Kidney glomerular epithelial cell (primary cell): ENCODE measurements around the gene AK4.
"Not testable (repeated sequence)": the region's sequence is repeated elsewhere in the genome, so short reads cannot be mapped to it uniquely, and the experiment has no call there.

Experiments
- DNase-seq: peaks from one replicate; lab custom pipeline; 2025; lab: John Stamatoyannopoulos, UW

AK4 gene

DNA sequence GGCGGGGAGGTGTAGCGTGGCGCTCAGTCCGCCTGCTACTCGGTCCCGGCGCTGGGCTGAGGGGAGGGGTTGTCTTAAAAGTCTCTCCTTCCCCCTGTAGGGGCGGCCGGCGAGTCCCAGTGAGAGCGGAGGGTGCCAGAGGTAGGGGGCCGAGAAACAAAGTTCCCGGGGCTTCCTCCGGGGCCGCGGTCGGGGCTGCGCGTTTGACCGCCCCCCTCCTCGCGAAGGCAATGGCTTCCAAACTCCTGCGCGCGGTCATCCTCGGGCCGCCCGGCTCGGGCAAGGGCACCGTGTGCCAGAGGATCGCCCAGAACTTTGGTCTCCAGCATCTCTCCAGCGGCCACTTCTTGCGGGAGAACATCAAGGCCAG is at the start of gene AK4:
TSS of gene AK4 (plus strand) at position 26 of the 370 bp plus-strand sequence. CDS start at position 231, 205 bp downstream.
- DNase-seq, result not testable (repeated sequence)

DNA sequence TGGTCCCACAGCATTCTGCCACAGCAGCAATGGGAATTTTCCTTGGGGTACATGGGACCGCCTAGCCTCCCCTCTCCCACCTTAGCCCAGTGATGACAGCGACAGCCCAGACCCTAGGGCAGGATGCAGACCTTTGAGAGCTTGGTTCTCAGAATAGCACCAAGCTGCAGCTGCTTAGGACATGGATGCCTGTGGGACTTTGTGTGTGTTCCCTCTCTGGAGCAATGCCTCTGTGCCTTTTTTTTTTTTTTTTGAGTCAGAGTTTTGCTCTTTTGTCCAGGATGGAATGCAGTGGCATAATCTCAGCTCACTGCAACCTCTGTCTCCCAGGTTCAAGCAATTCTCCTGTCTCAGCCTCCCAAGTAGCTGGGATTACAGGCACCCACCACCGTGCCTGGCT is 44.2 kb upstream of the AK4 start:
- no peak for DNase-seq

DNA sequence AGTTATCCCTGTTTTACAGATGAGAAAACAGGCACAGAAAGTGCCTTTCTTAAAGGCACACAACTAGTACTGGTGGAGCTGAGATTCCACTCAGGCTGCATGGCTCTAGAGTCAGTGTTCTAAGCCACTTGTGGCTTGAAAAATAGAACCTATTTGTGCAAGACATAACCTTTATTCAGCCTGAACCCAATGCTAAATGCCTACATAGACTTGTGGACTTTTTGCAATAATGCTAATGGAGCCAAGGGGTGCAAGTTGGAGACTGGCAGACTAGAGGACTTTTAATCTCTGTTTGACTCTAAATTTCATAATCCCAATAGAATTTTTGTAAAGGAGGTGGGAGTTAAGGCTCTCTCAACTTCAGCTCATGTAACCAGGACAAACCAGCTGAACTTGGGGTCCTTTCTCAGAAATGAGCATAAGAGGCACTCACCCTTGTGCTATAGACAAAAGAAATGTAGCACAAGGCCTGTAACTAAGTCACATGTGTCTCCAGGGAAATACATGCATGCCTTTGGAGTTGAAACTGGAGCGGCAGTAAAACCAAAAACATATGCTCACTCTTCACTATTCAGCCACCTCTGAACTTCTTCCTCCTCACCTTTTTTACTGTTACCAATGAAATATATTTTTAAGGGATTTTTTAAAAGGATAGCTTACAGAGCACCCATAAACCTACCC is 43.0 kb upstream of the AK4 start:
- DNase-seq, result no peak

DNA sequence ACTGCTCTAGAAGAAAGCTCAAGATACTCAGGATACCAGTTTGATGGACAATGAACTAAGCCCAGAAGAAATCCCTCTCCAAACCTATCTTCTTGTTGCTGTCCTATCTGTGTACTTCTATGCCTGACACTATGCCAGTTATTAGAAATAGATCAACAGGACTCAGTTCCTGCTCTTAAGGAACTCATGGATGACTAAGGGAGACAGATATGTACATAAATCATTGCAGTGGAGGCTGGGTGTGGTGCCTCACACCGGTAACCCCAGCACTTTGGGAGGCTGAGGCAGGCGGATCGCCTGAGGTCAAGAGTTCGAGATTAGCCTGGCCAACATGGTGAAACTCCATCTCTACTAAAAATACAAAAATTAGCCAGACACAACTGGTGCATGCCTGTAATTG is 42.4 kb upstream of the AK4 start:
- DNase-seq, result peak; percentile 2

DNA sequence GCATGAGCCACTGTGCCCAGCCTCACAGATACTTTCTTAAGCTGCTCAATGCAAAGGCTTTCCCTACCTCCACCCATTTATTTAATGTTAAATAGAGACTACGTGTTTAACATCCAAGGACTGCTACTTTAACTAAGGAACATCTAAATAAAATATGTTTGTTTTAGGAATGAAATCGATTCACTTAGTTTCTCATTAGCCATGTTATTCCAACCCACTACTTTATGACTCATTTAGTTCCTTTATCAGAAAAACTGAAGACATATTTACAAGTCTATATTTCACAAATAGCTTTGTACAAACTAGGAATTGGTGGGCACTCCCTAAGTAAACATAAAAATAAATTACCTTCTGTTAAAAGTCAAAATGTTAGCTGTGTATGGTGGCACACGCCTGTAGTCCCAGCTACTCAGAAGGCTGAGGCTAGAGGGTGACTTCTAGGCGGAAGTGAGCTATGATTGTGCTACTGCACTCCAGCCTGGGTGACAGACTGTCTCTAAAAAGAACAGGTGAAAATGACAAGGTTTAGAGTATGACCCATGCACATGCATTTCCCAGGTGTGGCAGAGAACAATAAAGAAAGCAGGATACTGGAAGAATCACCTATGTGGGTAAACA is 39.9 kb upstream of the AK4 start:
- no peak for DNase-seq

DNA sequence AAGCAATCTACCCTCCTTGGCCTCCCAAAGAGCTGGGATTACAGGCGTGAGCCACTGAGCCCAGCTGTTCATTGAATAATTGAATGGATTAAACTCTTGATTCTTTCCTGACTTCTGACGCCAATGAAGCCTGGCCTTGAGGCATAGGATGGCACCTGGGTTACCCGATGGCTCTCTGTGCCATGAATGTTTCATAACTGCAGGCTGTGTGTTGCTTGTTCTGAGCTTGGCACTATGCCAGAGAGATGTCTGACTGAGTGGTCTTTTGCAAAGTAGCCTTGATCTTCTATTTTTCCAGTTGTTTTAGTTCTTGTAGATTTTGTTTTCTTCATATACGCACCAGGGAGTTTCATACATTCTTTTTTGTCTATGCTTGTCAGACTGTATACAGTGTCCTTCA is 38.5 kb upstream of the AK4 start:
- DNase-seq, result no peak

DNA sequence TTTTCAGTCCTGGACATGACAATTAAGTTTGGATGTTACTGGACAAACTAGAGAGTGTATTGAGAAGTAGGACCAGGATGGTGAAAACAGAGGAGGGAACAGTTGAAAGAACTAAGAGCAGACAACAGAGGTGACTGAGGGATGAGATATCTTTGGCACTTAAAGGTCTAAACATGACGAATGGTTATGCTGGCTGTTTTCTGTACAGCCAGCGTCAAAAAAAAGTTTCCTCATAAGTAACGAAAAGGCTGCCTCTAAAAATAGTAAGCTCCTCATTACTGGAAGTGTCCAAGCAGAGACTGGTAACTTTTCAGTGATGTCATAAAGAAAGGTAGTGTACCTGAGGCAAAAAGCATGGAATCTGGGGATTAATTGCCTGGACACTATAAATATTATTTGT is 35.2 kb upstream of the AK4 start:
- no peak for DNase-seq

DNA sequence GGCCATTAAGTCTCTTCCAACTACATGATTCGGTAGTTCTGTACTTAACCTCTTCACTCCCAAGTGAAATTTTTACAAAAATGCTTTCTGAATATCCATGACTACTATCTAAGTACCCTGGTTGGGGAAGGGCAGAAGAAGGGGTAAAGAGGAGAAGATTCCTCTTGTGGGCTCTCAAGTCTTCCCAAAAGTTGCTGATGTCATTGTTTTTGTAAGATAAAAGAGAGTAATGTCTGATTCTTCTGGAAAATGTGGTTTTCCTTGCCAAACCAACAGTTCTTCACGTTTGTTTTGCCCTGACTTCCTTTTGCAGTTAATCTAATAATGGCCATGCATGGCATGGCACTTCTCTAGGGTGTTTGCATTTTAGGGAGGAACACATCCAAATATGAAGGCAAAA is 34.7 kb upstream of the AK4 start:
- no peak for DNase-seq

DNA sequence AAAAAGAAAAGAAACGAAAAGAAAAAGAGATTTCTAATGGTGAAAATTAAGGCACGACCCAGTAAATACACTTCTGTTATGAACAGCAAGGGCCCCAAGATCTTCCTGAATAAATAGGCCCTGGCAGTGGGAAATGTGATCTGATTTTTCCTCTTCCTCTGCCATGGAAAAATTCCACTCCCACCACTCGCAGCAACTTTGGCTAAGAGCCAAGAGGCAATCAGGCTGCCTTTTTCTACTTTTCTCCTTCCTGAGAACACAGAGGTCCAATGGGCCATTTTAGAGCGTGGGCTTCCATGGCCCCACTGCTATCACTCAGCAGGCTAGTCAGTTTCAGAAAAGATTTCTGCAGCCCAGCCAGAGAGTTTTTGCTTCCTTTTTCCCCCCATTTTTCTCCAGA is 33.7 kb upstream of the AK4 start:
- DNase-seq, result no peak

DNA sequence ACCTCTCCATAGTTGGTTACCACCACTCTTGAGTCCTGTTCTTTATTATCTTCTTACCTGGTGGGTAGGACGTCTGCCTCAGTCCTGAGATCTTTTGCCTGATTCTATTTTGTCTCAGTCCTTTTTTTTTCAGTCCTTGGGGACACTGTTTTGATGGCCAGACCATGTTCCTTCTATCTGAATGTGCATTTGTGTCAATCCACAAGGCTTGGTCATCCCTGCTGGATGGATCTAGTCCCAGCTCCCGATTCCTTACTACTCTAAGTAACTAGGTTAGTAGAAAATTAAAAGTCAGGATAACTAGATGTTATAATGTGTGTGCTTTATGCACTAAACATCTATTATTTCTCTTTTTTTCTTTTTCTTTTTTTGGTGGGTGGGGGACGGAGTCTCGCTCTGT is 28.1 kb upstream of the AK4 start:
- no peak for DNase-seq

DNA sequence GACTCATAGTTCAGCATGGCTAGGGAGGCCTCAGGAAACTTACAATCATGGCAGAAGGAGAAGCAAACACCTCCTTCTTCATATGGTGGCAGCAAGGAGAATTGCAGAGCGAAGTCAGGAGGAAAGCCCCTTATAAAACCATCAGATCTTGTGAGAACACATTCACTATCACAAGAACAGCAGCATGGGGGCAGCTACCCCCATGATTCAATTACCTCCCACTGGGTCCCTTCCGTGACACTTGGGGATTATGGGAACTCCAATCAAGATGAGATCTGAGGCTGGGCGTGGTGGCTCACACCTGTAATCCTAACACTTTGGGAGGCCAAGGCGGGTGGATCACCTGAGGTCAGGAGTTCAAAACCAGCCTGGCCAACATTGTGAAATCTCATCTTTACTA is 18.9 kb upstream of the AK4 start:
- DNase-seq, result not testable (repeated sequence)

DNA sequence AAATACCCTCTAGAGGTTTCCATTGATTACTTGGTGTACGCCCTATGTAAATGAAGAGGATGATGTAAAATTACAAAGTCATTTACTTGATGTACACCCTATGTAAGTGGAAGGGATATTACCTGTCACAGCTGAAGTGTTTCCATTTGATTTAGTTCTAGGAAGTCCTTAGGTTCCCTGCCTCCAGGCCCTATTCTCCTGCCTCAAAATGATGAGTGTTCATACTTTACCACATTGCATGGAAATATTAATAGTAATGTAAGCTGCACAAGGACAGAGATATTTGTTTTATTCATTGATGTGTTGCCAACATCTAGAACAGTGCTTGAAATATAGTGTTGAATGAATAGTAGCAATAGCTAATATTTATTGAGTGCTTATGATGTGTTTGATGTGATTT is 9.5 kb upstream of the AK4 start:
- DNase-seq, result no peak

DNA sequence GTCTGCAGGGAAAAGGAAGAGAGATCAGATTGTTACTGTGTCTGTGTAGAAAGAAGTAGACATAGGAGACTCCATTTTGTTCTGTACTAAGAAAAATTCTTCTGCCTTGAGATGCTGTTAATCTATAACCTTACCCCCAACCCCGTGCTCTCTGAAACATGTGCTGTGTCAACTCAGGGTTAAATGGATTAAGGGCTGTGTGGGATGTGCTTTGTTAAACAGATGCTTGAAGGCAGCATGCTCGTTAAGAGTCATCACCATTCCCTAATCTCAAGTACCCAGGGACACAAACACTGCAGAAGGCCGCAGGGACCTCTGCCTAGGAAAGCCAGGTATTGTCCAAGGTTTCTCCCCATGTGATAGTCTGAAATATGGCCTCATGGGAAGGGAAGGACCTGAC is 8.2 kb upstream of the AK4 start:
- DNase-seq, result not testable (repeated sequence)

DNA sequence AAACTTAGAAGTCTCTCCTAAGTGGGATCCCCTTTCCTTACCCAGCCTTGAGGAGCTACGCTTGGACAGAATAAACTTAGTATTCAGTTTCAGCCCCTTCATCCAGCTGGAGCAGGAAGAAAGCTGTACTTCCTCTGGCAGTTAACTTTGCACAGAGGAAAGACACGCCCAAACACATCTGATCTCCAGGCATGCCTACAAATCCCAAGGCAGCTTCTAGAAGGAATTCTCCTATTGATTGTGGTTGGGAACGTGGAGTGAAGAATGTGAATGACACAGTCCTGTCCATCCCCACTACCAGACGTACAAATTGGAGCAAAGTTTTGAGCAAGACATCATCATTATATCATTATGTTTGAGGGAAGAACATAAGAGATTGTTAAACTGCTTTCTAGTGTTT is 6.6 kb upstream of the AK4 start:
- peak; percentile 52 for DNase-seq

DNA sequence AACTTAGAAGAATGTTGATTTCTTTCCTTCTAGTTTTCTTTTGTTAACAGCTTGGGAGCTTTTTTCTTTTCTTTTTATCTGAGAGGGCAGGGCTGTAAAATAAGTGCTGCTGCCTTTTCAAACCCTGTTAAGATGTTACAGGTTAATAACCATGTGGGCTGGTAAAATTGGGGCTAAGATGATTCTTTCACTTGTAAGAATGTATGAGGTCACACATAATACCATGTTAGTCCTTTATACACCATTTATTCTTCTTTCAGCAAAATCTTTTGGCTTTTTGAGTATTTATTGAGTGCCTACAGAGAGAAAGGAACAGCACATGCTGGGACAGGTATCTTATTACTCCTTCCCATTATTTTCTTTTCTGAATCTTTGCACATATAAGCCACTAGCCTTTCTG is 6.1 kb upstream of the AK4 start:
- no peak for DNase-seq

DNA sequence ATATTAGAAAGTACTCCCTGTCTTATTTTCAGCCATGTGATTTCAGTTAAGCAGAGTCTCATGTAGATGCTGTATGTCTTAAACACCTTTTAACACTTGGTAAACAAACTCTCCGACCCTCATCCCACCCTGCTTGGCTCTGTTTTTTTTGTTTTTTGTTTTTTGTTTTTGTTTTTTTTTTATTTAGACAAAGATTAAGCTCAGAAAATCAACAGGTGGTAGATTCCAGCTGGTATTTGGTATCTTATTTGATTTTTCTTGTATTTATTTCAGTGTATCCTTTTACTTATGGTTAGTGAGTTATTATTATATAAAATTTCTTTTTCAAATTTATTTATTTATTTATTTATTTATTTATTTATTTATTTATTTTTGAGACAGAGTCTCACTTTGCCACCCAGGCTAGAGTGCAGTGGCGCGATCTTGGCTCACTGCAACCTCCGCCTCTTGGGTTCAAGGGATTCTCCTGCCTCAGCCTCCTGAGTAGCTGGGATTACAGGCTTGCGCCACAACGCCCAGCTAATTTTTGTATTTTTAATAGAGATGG is 4.8 kb upstream of the AK4 start:
- DNase-seq, result not testable (repeated sequence)

DNA sequence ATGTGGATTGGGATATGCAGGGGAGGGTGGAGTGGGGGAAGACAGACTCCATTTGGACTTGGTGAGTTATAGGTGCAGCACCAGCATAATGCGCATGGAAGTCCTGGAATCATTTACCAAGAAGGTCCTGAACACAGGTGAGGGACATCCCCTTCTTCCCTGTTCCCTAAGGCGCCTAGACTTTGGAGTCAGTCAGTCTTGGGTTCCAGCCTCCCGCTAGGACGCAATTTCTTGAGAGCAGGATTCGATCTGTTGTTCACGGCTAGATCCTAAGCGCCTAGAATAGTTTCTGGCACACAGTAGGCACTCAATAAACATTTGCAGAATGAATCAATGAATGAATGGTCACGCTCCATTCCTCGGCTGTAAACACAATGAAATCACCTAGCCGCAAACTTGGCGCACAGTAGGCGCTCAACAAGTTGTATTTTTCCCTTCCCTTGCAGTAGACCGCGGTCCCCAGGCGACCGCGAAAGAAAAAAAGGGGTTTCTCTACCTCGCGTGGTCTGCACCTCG is 1.0 kb upstream of the AK4 start:
- DNase-seq, result no peak

DNA sequence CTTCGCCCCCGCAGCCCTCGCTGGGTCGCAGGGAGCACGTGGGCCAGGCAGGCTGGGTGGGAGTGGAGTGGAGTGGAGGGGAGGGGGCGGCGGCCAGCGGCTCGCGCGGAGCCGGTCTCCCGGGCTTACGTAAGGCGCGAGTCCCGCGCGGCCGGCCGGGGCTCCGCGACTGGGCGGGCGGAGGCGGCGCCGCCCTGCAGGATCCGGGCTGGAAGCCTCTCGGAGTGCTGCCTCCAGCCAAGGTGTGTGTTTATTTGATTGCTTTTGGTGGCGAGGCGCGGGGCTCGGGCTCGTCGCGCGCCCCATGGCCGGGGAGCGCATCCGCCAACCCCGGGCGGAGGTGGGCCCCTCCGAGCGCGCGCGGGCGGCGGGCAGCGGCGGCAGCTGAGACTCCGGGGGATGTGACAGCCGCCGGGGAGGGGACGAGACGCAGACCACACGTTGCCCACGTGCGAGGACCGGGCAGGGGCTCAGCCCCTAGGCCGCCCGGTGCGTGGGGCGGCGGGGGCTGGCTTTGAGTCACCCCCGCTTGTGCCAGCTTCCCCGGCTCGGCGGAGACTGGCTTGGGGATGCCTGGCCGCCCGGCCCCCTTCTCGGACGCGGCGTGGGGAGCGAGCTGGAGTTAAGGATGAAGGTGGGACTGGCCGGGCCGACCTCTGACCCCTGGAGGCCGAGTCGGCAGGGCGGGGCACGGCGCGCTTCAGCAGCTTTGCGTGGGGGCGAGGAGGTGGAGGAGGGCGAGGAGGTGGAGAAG is 402 bp upstream of the AK4 start:
- peak; percentile 31 for DNase-seq

DNA sequence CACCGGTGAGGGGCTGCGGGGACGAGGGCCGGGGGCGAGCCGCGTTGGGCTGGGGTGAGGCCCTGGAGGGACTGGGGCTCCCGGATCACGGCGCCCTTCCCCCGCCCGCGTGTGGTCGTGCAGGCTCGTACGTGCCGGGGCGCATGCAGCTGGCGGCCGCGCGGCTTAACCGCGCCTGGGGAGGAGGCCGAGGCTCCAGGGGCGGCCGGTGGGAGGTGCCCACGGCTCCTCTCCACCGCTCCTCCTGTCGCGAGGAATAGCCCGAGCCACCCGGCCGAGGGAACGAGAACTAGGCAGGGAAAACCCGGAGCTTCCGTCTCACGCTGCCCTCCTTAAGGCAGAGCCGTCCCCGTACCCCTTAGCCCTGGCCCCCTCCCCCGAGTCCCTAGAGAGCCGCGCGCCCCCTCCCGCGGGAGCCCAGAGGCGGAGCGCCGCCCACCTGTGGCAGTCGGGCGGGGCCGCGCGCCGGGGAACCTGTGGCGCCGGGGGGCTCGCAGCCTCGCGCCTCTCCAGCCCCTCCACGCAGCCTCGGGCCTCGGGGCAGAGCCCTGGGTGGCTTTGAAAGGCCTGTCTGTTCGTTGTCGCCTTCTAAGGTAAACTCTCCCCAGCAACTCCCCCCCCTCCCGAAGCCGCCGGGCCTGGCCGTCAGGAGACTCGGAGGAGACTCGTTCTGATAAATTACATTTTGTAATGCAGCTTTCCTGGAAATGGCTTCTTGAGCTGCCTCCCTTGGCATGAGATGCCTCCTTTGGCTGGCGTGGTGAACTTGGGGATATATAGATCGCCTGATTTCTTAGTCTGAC is 746 bp downstream of the AK4 start:
- peak; percentile 13 for DNase-seq

DNA sequence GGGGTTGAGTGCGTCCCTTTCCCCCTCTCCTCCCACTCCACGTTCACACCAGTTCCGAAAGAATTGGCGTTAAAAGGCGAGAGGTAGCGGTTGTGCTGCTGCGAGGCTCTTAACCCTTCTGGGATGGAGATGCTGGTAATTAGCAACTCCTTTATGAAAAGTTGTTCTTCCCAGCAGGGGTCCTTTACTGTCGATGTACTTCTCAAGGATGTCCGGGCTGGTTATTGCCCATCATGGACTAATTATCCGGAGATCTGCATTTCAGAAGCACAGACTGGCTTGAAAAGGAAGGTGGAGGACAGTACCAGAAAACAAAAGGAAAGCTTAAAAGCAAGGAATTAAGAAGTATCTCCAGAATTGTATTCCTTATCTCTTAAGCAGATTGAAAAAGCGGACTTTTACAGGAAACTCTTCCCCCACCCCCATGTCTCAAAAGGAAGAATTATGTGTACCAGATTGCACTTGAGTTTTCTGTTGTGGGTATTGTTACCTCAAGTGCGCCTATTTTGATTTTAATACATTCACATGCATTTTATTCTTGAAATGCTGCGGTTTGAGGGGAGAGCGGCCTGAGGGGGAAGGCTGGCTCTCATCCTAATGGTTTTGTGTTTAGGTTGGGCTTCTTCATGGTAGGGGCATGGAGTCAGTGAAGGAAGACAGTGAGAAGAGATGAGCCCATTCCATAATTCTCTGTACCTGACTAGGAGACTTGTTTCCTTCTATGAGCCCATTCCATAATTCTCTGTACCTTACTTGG is 1.5 kb downstream of the AK4 start:
- no peak for DNase-seq

DNA sequence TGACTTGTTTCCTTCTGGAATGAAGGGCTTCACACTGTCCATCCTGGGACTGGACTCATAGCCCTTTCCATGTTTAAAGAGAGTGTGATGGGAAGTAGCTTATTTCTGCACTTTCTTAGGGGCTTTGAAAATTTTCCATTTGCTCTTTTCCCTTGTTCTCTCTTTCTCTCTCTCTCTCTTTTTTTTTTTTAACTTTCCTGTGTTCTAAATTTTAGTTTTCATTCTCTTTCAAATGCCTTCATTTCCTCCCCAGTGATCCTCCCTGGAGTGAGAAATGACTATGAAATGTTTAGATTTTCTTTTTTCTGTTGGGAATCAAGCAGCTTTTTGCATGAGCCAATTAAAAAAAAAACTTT is 2.1 kb downstream of the AK4 start:
- DNase-seq, result no peak
